Fibroblast of mammary gland (primary cell): Measurements from ENCODE around the gene C20orf144.

Experiments used
- DNase-seq: peaks from one replicate; pipeline ENCODE4 v3.0.0-alpha.2; 2010; ENCODE audit warnings: low read depth
- H3K4me3 ChIP-seq: 2 replicates; pipeline ENCODE4 v1.5.1; 2011; ENCODE audit warnings: low read depth, mild to moderate bottlenecking, low read length, moderate library complexity; ENCODE audit not compliant: control insufficient read depth
- TF ChIP-seq, protein P1 (sequence below): conservative IDR thresholded peaks from 2 replicates; pipeline ENCODE4 v1.5.1; 2011; ENCODE audit warnings: low read depth, low read length, inconsistent platforms; ENCODE audit not compliant: control insufficient read depth, insufficient read depth

The C20orf144 gene

GRCh38 chr20:33658929-33659328, 3.2 kb upstream of the C20orf144 start:
- TF ChIP-seq, protein P1, sequence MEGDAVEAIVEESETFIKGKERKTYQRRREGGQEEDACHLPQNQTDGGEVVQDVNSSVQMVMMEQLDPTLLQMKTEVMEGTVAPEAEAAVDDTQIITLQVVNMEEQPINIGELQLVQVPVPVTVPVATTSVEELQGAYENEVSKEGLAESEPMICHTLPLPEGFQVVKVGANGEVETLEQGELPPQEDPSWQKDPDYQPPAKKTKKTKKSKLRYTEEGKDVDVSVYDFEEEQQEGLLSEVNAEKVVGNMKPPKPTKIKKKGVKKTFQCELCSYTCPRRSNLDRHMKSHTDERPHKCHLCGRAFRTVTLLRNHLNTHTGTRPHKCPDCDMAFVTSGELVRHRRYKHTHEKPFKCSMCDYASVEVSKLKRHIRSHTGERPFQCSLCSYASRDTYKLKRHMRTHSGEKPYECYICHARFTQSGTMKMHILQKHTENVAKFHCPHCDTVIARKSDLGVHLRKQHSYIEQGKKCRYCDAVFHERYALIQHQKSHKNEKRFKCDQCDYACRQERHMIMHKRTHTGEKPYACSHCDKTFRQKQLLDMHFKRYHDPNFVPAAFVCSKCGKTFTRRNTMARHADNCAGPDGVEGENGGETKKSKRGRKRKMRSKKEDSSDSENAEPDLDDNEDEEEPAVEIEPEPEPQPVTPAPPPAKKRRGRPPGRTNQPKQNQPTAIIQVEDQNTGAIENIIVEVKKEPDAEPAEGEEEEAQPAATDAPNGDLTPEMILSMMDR = no peak
- no peak for DNase-seq
- no peak overlapping the region for H3K4me3 ChIP-seq

DNA sequence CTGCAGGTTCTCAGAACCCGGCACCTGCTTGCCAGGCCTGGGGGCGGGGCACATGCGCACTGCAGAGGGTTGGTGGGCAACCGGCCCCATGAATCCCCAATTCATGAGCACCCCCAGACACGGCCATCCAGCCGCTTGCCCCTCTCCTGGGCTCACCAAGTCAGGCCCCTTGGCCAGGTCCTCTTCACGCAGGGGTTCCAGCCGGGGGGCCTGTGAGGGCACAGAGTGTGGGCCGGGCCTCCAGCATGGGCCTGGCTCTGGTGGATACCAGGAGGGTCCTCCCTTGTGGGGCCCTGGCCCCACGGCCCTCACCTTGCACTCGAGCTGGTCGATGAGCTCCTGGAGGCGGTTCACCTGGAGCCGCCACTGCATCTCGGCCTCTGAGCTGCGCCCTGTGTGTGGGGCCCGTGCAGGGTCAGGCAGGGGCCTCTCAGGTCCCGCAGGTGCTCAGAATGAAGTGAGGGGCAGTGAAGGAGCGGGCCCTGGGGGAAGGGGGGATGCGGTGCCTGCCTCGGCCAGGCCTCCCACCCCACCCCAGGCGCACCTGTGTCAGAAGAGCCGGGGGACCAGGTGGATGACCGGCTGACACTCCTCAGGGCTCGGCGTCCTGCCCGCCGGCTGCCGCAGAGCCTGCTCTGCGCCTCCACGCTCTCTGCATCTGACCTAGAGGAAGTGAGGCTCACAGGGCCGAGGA, 2.6 kb upstream of the C20orf144 start:
- TF ChIP-seq, protein P1 = no peak
- no peak overlapping the region for H3K4me3 ChIP-seq

DNA sequence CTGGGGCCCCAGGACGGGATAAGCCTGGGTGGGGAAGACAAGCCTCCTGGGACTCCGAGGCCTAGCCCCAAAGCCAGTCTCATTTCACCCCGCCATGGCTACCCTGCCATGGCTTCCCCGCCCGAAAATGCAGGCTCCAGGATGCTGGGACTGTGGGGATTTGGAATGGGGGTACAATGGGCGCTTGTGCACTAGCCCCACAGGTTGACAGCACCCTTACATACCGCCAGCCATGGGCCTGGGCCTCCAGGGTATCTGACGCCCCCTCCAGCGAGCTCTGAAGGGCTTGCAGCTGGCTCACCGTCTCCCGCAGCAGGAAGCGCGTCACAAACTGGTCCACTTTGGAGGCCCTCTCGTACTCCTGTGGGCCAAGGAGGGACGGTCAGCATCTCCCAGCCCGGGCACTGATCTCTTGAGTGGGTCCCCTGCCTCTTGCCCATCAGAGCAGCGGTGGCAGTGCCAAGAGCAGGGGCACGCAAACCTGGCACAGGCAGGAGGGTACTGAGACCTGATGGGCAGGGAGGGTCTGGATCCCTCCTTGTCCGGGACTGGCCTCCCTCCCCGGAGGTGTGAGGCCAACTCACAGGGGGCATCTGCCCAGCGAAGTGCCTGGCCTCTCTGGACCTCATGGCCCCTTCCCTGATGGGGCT, 2.0 kb upstream of the C20orf144 start:
- no peak for DNase-seq
- H3K4me3 ChIP-seq = no peak overlapping the region
- TF ChIP-seq, protein P1 = no peak

More for the DNA sequence above, 2.6 kb upstream of the C20orf144 start:
- no peak for DNase-seq

- TF ChIP-seq, protein P1 = no peak
- no peak overlapping the region for H3K4me3 ChIP-seq
- no peak for DNase-seq
These were observed 1.5 kb upstream of the C20orf144 start for GRCh38 chr20:33660685-33661058.

DNA sequence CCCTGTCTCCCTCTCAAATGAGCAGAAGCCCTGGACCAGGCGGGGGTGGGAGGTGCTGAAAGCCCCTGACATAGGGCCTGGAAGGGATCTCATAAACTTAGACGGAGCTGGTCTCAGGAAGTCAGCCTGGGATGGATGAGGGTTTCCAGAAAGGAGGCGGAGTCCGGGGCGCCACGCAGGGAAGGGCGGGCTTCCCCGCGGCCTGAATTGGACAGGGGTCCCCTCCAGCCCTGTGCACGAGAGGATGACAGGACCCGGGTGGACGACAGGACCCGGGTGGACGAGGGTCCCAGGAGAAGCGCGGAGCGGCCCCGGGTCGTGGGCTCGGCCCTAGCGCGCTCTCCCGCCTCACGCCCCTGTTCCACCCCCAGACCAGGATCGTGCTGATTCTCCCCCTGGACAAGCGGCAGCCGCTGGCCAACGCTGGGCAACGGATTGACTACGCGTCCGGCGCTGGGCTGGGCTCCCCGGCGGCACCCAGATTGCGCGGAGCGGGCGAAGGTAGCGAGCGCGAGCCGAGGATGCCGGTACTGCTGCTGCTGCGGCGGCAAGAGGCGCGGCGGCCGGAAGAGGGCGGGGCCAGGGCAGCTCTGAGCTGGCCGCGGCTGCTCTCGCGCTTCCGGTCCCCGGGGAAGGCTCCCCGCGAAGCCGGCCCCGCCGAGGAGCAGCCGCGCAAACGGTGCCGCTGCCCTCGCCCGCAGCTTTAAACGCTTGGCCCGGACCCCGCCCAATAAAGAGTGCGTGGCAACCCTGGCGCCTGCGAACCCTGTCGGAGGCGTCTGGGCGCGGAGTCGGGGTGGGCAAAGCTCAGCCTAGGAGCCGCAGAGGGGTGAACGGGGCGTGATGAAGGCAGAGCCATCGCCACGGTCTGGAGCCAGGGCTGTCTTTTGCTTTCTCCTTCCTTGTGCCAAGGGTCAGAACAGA, 1.3 kb downstream of the C20orf144 start:
- DNase-seq = peak; percentile 48
- TF ChIP-seq, protein P1 = no peak
- peak overlapping the region; percentile 69 for H3K4me3 ChIP-seq

DNA sequence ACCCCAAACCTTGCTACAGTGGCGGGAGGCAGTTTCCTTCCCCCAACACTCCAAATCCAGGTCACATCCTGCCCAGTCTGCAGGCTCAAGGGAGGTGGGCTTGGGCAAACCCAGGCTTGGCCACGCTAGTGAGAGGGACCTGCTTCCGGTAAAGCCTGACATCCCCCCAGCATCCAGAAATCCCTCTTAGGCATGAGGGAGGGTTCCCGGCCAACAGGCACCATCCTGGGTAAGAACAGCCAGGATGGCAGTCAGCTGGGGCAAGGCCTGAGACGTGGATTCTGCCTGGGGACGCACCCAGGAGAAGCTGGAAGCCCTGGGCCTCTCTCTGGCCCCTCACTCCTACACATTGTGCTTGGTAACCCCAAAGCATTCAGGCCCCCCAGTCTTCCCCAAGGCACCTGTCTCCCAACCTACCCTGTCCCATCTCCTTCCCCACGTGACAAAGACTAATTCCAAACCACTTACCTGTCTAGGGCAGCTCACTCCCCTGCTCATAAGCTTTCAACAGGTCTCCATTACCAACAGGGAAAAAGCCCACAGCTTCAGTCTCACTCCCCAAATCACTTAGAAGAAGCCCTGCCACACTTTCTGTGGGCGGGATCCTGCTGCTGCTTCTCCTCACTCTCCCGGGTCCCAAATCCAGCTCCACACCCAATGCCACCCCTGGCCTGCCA, 2.1 kb downstream of the C20orf144 start:
- TF ChIP-seq, protein P1 = no peak
- peak overlapping the region; percentile 69 for H3K4me3 ChIP-seq
- DNase-seq = no peak
